Measurements from ENCODE around the gene KIAA0753.

GRCh38 chr17:6651354-6651918 lies 10.9 kb upstream of the KIAA0753 start, which contains the start of the genes C17orf100 and MED31:
- TF ChIP-seq POLR2A (IDR thresholded peaks at IDR 0.05), result peak; percentile 56 to 79
- no peak for TF ChIP-seq CTCF (IDR thresholded peaks at IDR 0.05)
- peak; percentile 68 to 93 (median 91) for TF ChIP-seq POLR2AphosphoS5 (IDR thresholded peaks at IDR 0.05)

Data from sigmoid colon (tissue), 4 donors.